Measurements from ENCODE around the gene COMMD8.

GRCh38 chr4:47510506-47511143, 47.1 kb upstream of the COMMD8 start:
- TF ChIP-seq FOXK2 (IDR thresholded peaks at IDR 0.05) (no peak), NFRKB (IDR thresholded peaks at IDR 0.05) (no peak), SP1 (IDR thresholded peaks at IDR 0.05) (no peak), ARNT (IDR thresholded peaks at IDR 0.05) (no peak), HDGF (IDR thresholded peaks at IDR 0.05; ENCODE audit: borderline replicate concordance) (no peak), SUZ12 (IDR thresholded peaks at IDR 0.05) (no peak), FOXM1 (IDR thresholded peaks at IDR 0.05; ENCODE audit: borderline replicate concordance) (no peak), BHLHE40 (IDR thresholded peaks at IDR 0.05; ENCODE audit: borderline replicate concordance) (no peak), TARDBP (IDR thresholded peaks at IDR 0.05) (no peak), PKNOX1 (IDR thresholded peaks at IDR 0.05) (no peak), FOXA1 (IDR thresholded peaks at IDR 0.05) (no peak), CTBP1 (IDR thresholded peaks at IDR 0.05; ENCODE audit: borderline replicate concordance) (no peak), ELF4 (IDR thresholded peaks at IDR 0.05) (no peak), L3MBTL2 (conservative IDR thresholded peaks at IDR 0.05) (no peak)
